SK-N-SH treated with all-trans-retinoic acid at 6 μM for 48 hours (cell line): ENCODE measurements around the gene RASAL1.

Experiments
- ATAC-seq: fragments of 200-7000 bp; cut with Tn5 transposase; 3 replicates; pipeline ENCODE4 v1.9.1; 2020; ENCODE audit warnings: mild to moderate bottlenecking, moderate library complexity
- ARNTL ChIP-seq: fragments of 450-650 bp; formaldehyde crosslinking; IDR thresholded peaks from 2 replicates; pipeline ENCODE4 v1.5.0; 2020; ENCODE audit warnings: low read depth, mild to moderate bottlenecking, moderate library complexity, borderline replicate concordance
- BACH2 ChIP-seq: fragments of 250-450 bp; sonication (Bioruptor Pico); IDR thresholded peaks from 2 replicates; pipeline ENCODE4 v1.9.0; 2021; ENCODE audit warnings: mild to moderate bottlenecking, borderline replicate concordance
- CREB5 ChIP-seq: fragments of 250-450 bp; sonication (Bioruptor Pico); IDR thresholded peaks from 2 replicates; pipeline ENCODE4 v1.5.1; 2020; ENCODE audit warnings: low read depth, mild to moderate bottlenecking, moderate library complexity
- CSDC2 ChIP-seq: fragments of 250-450 bp; sonication (Bioruptor Pico); IDR thresholded peaks from 2 replicates; pipeline ENCODE4 v1.5.0; 2020; ENCODE audit warnings: mild to moderate bottlenecking, moderate library complexity
- CSRNP3 ChIP-seq: fragments of 250-450 bp; sonication (Bioruptor Pico); IDR thresholded peaks from 2 replicates; pipeline ENCODE4 v1.5.1; 2021; ENCODE audit warnings: mild to moderate bottlenecking, moderate library complexity
- ESRRG ChIP-seq: fragments of 250-450 bp; sonication (Bioruptor Pico); IDR thresholded peaks from 2 replicates; pipeline ENCODE4 v1.6.1; 2021; ENCODE audit warnings: mild to moderate bottlenecking
- GLIS3 ChIP-seq: fragments of 250-450 bp; sonication (Bioruptor Pico); IDR thresholded peaks from 2 replicates; pipeline ENCODE4 v1.5.0; 2020; ENCODE audit warnings: mild to moderate bottlenecking, moderate library complexity
- ISL1 ChIP-seq: fragments of 250-450 bp; sonication (Bioruptor Pico); IDR thresholded peaks from 2 replicates; pipeline ENCODE4 v2.1.2; 2022; ENCODE audit warnings: mild to moderate bottlenecking, moderate library complexity
- OSR1 ChIP-seq: fragments of 250-450 bp; sonication (Bioruptor Pico); IDR thresholded peaks from 2 replicates; pipeline ENCODE4 v1.8.0; 2022; ENCODE audit warnings: moderate library complexity, mild to moderate bottlenecking, inconsistent platforms
- PPARA ChIP-seq: fragments of 250-450 bp; sonication (Bioruptor Pico); IDR thresholded peaks from 2 replicates; pipeline ENCODE4 v1.5.0; 2020; ENCODE audit warnings: mild to moderate bottlenecking, borderline replicate concordance
- RARB ChIP-seq: fragments of 250-450 bp; sonication (Bioruptor Pico); IDR thresholded peaks from 2 replicates; pipeline ENCODE4 v1.8.0; 2021; ENCODE audit warnings: mild to moderate bottlenecking, moderate library complexity
- TCF4 ChIP-seq: fragments of 250-450 bp; sonication (Bioruptor Pico); IDR thresholded peaks from 2 replicates; pipeline ENCODE4 v1.8.0; 2021; ENCODE audit warnings: mild to moderate bottlenecking, moderate library complexity, borderline replicate concordance
- TOX ChIP-seq: fragments of 250-450 bp; sonication (Bioruptor Pico); IDR thresholded peaks from 2 replicates; pipeline ENCODE4 v1.8.0; 2021; ENCODE audit warnings: mild to moderate bottlenecking, moderate library complexity, borderline replicate concordance
- TSHZ2 ChIP-seq: fragments of 250-450 bp; sonication (Bioruptor Pico); IDR thresholded peaks from 2 replicates; pipeline ENCODE4 v1.5.0; 2020; ENCODE audit warnings: mild to moderate bottlenecking, moderate library complexity
- ZC3H10 ChIP-seq: fragments of 250-450 bp; sonication (Bioruptor Pico); IDR thresholded peaks from 2 replicates; pipeline ENCODE4 v1.5.1; 2021; ENCODE audit warnings: mild to moderate bottlenecking, moderate library complexity
- ZFP3 ChIP-seq: fragments of 250-450 bp; sonication (Bioruptor Pico); IDR thresholded peaks from 2 replicates; pipeline ENCODE4 v1.5.0; 2020; ENCODE audit warnings: mild to moderate bottlenecking, moderate library complexity
- ZFP30 ChIP-seq: fragments of 450-650 bp; formaldehyde crosslinking; IDR thresholded peaks from 2 replicates; pipeline ENCODE4 v1.5.0; 2022; ENCODE audit warnings: mild to moderate bottlenecking, moderate library complexity
- ZNF565 ChIP-seq: fragments of 450-650 bp; formaldehyde crosslinking; conservative IDR thresholded peaks from 2 replicates; pipeline ENCODE4 v1.5.0; 2020; ENCODE audit warnings: low read depth, mild to moderate bottlenecking, moderate library complexity
- ZNF70 ChIP-seq: fragments of 450-650 bp; formaldehyde crosslinking; IDR thresholded peaks from 2 replicates; pipeline ENCODE4 v1.5.0; 2020; ENCODE audit warnings: mild to moderate bottlenecking, moderate library complexity
- ZNF8 ChIP-seq: fragments of 450-650 bp; formaldehyde crosslinking; IDR thresholded peaks from 2 replicates; pipeline ENCODE4 v1.5.0; 2020; ENCODE audit warnings: mild to moderate bottlenecking, moderate library complexity
- TF ChIP-seq, protein P1 (sequence below): fragments of 250-450 bp; sonication (Bioruptor Pico); IDR thresholded peaks from 2 replicates; pipeline ENCODE4 v1.8.0; 2021; ENCODE audit warnings: low read depth, mild to moderate bottlenecking, moderate library complexity, borderline replicate concordance
- TF ChIP-seq, protein P2 (sequence below): fragments of 250-450 bp; sonication (Bioruptor Pico); IDR thresholded peaks from 2 replicates; pipeline ENCODE4 v1.8.0; 2020; ENCODE audit warnings: mild to moderate bottlenecking, moderate library complexity, borderline replicate concordance

Gene RASAL1

GRCh38 chr12:113101751-113102150, 33.8 kb downstream of the RASAL1 start:
- TF ChIP-seq OSR1 (CRISPR knock-in tag): no peak
- no peak for TF ChIP-seq ARNTL
- TF ChIP-seq BACH2 (CRISPR knock-in tag): no peak
- TF ChIP-seq ZC3H10: no peak
- TF ChIP-seq TSHZ2: no peak
- TF ChIP-seq ISL1 (CRISPR knock-in tag): no peak
- TF ChIP-seq TOX (CRISPR knock-in tag): no peak
- no peak for TF ChIP-seq ZNF8 (CRISPR knock-in tag)
- no peak for TF ChIP-seq PPARA (CRISPR knock-in tag)
- no peak for TF ChIP-seq ZNF70 (CRISPR knock-in tag)
- TF ChIP-seq ZFP30: no peak
- TF ChIP-seq, protein P1, sequence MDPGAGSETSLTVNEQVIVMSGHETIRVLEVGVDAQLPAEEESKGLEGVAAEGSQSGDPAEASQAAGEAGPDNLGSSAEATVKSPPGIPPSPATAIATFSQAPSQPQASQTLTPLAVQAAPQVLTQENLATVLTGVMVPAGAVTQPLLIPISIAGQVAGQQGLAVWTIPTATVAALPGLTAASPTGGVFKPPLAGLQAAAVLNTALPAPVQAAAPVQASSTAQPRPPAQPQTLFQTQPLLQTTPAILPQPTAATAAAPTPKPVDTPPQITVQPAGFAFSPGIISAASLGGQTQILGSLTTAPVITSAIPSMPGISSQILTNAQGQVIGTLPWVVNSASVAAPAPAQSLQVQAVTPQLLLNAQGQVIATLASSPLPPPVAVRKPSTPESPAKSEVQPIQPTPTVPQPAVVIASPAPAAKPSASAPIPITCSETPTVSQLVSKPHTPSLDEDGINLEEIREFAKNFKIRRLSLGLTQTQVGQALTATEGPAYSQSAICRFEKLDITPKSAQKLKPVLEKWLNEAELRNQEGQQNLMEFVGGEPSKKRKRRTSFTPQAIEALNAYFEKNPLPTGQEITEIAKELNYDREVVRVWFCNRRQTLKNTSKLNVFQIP: no peak
- no peak for TF ChIP-seq CREB5 (CRISPR knock-in tag)
- TF ChIP-seq CSDC2 (CRISPR knock-in tag): no peak
- no peak for TF ChIP-seq GLIS3 (CRISPR knock-in tag)
- TF ChIP-seq, protein P2, sequence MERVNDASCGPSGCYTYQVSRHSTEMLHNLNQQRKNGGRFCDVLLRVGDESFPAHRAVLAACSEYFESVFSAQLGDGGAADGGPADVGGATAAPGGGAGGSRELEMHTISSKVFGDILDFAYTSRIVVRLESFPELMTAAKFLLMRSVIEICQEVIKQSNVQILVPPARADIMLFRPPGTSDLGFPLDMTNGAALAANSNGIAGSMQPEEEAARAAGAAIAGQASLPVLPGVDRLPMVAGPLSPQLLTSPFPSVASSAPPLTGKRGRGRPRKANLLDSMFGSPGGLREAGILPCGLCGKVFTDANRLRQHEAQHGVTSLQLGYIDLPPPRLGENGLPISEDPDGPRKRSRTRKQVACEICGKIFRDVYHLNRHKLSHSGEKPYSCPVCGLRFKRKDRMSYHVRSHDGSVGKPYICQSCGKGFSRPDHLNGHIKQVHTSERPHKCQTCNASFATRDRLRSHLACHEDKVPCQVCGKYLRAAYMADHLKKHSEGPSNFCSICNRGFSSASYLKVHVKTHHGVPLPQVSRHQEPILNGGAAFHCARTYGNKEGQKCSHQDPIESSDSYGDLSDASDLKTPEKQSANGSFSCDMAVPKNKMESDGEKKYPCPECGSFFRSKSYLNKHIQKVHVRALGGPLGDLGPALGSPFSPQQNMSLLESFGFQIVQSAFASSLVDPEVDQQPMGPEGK: no peak
- no peak for TF ChIP-seq CSRNP3 (CRISPR knock-in tag)
- no peak for TF ChIP-seq RARB (CRISPR knock-in tag)
- TF ChIP-seq ZNF565 (CRISPR knock-in tag): no peak
- ATAC-seq: no peak

GRCh38 chr12:113099764-113100163, 35.8 kb downstream of the RASAL1 start:
- ATAC-seq: no peak
- no peak for TF ChIP-seq ESRRG (CRISPR knock-in tag)
- no peak for TF ChIP-seq ISL1 (CRISPR knock-in tag)
- TF ChIP-seq ZFP30: no peak
- no peak for TF ChIP-seq TCF4
- no peak for TF ChIP-seq ZNF70 (CRISPR knock-in tag)
- TF ChIP-seq ZFP3 (CRISPR knock-in tag): no peak
- TF ChIP-seq RARB (CRISPR knock-in tag): no peak
- TF ChIP-seq CREB5 (CRISPR knock-in tag): no peak
- no peak for TF ChIP-seq ZC3H10
- TF ChIP-seq, protein P2: no peak
- TF ChIP-seq ARNTL: no peak
- TF ChIP-seq ZNF8 (CRISPR knock-in tag): no peak
- no peak for TF ChIP-seq GLIS3 (CRISPR knock-in tag)
